HEK293 (cell line): Measurements from ENCODE around the gene SCN7A.

ENCODE experiments used
- CTCF ChIA-PET: fragments of 350-600 bp; formaldehyde crosslinking; extraction: SDS; loops from one replicate; lab custom pipeline; 2021; ENCODE audit warnings: antibody characterized with exemption; lab: Yijun Ruan, JAX
- POLR2A ChIA-PET: fragments of 300-600 bp; formaldehyde crosslinking; extraction: SDS; loops from one replicate; lab custom pipeline; 2020; ENCODE audit warnings: antibody characterized with exemption, inconsistent platforms; lab: Yijun Ruan, JAX
- H3K27ac ChIP-seq: fragments of 200-500 bp; sonication (Bioruptor generic); 2 replicates; pipeline ENCODE4 v1.5.1; 2014; ENCODE audit warnings: low read depth, low read length, control low read depth, inconsistent platforms; ENCODE audit errors: extremely low read depth
- H3K36me3 ChIP-seq, 2 experiments: fragments of 200-500 bp in 1 of 2; sonication (Bioruptor generic) in 1 of 2; 1 replicate in 1 of 2; 2 replicates in 1 of 2; pipeline ENCODE4 v1.5.1; 2014 to 2017; ENCODE audit warnings: inconsistent platforms in 2 of 2, low read length in 2 of 2; ENCODE audit not compliant: control insufficient read depth in 2 of 2, insufficient read depth in 1 of 2
- H3K4me1 ChIP-seq: fragments of 200-500 bp; sonication (Bioruptor generic); 2 replicates; pipeline ENCODE4 v1.5.1; 2014; ENCODE audit warnings: mild to moderate bottlenecking, low read length, inconsistent platforms; ENCODE audit not compliant: control insufficient read depth, insufficient read depth
- H3K4me3 ChIP-seq: 2 replicates; pipeline ENCODE4 v1.5.1; 2011; ENCODE audit warnings: low read depth, mild to moderate bottlenecking, control low read depth, low read length, moderate library complexity
- H3K9me3 ChIP-seq: fragments of 200-500 bp; sonication (Bioruptor generic); 2 replicates; pipeline ENCODE4 v1.5.1; 2014; ENCODE audit warnings: low read depth, low read length, inconsistent platforms; ENCODE audit not compliant: control insufficient read depth, insufficient read depth
- PRDM1 ChIP-seq: fragments of 450-650 bp; formaldehyde crosslinking; IDR thresholded peaks from 2 replicates; pipeline ENCODE4; 2016; ENCODE audit warnings: missing biosample characterization, missing genetic modification characterization
- SCRT2 ChIP-seq: fragments of 450-650 bp; formaldehyde crosslinking; IDR thresholded peaks from 2 replicates; pipeline ENCODE4 v1.5.1; 2016; ENCODE audit warnings: missing biosample characterization, missing genetic modification characterization
- TCF7L2 ChIP-seq: IDR thresholded peaks from 2 replicates; pipeline ENCODE4 v1.6.1; 2011; ENCODE audit warnings: low read depth, mild to moderate bottlenecking, inconsistent platforms, low read length, moderate library complexity, borderline replicate concordance
- ZBTB48 ChIP-seq: fragments of 450-650 bp; formaldehyde crosslinking; IDR thresholded peaks from 2 replicates; pipeline ENCODE4 v1.5.1; 2016; ENCODE audit warnings: missing biosample characterization, missing genetic modification characterization
- ZBTB6 ChIP-seq: fragments of 450-650 bp; formaldehyde crosslinking; IDR thresholded peaks from 2 replicates; pipeline ENCODE4 v1.5.1; 2017; ENCODE audit warnings: missing biosample characterization, missing genetic modification characterization
- ZFHX2 ChIP-seq: fragments of 450-650 bp; formaldehyde crosslinking; conservative IDR thresholded peaks from 2 replicates; pipeline ENCODE4 v1.5.1; 2016; ENCODE audit warnings: missing biosample characterization, missing genetic modification characterization
- ZNF121 ChIP-seq: fragments of 450-650 bp; formaldehyde crosslinking; IDR thresholded peaks from 2 replicates; pipeline ENCODE4 v1.5.1; 2016; ENCODE audit warnings: missing biosample characterization, missing genetic modification characterization
- ZNF133 ChIP-seq: fragments of 450-650 bp; formaldehyde crosslinking; IDR thresholded peaks from 2 replicates; pipeline ENCODE4 v1.5.1; 2016; ENCODE audit warnings: missing biosample characterization, missing genetic modification characterization
- ZNF157 ChIP-seq: fragments of 450-650 bp; formaldehyde crosslinking; IDR thresholded peaks from 2 replicates; pipeline ENCODE4 v1.5.1; 2016; ENCODE audit warnings: missing biosample characterization, missing genetic modification characterization
- ZNF302 ChIP-seq: fragments of 450-650 bp; formaldehyde crosslinking; IDR thresholded peaks from 2 replicates; pipeline ENCODE4 v1.5.1; 2016; ENCODE audit warnings: missing biosample characterization, missing genetic modification characterization, low read depth
- ZNF544 ChIP-seq: fragments of 450-650 bp; formaldehyde crosslinking; IDR thresholded peaks from 2 replicates; pipeline ENCODE4 v1.5.0; 2017; ENCODE audit warnings: missing biosample characterization, missing genetic modification characterization
- ZNF660 ChIP-seq: fragments of 450-650 bp; IDR thresholded peaks from 2 replicates; pipeline ENCODE4 v1.5.1; 2018; ENCODE audit warnings: missing biosample characterization, mild to moderate bottlenecking, missing genetic modification characterization
- ZNF677 ChIP-seq: fragments of 450-650 bp; IDR thresholded peaks from 2 replicates; pipeline ENCODE4 v1.5.0; 2018; ENCODE audit warnings: missing biosample characterization, mild to moderate bottlenecking, missing genetic modification characterization, moderate library complexity
- ZNF707 ChIP-seq: fragments of 450-650 bp; formaldehyde crosslinking; IDR thresholded peaks from 2 replicates; pipeline ENCODE4 v1.5.1; 2016; ENCODE audit warnings: missing biosample characterization, missing genetic modification characterization
- ZNF777 ChIP-seq: fragments of 450-650 bp; formaldehyde crosslinking; IDR thresholded peaks from 2 replicates; pipeline ENCODE4 v1.5.1; 2017; ENCODE audit warnings: missing biosample characterization, missing genetic modification characterization, borderline replicate concordance
- ZNF785 ChIP-seq: fragments of 450-650 bp; formaldehyde crosslinking; IDR thresholded peaks from 2 replicates; pipeline ENCODE4 v1.5.1; 2016; ENCODE audit warnings: missing biosample characterization, missing genetic modification characterization
- TF ChIP-seq, protein P1 (sequence below): fragments of 450-650 bp; formaldehyde crosslinking; IDR thresholded peaks from 2 replicates; pipeline ENCODE4 v1.5.1; 2016; ENCODE audit warnings: missing biosample characterization, missing genetic modification characterization, borderline replicate concordance
- TF ChIP-seq, protein P2 (sequence below): fragments of 450-650 bp; formaldehyde crosslinking; IDR thresholded peaks from 2 replicates; pipeline ENCODE4; 2016; ENCODE audit warnings: missing biosample characterization, missing genetic modification characterization
- TF ChIP-seq, protein P3 (sequence below): fragments of 450-650 bp; formaldehyde crosslinking; IDR thresholded peaks from 2 replicates; pipeline ENCODE4 v1.5.1; 2017; ENCODE audit warnings: missing biosample characterization, missing genetic modification characterization

The SCN7A gene

DNA sequence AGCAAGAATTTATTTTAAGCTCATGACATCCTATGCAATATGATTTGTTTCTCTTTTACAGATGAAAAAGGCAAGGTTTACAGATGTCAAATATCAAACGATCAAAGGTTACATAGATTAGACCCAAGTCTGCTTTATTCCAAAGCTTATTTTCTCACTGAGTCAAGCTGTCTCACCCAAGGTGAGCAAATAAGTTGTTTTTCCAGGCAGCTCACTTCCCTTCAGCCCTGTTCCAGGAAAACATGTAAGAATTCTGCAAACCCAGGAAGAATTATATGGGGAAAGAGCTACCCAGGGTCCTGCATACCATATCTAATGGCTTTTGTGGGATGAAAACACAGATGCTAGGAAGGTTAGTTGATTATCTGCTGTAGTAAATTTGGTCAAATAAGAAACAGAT is 60.6 kb downstream of the SCN7A start:
- no peaks in the 10 kb centered on the region for H3K9me3 ChIP-seq
- no peak overlapping the region for H3K4me3 ChIP-seq
- CTCF ChIA-PET: interaction anchor here (1.1 kb wide), 1 partner anchor 13 kb away, joined by 3 read pairs; no protein-coding TSS in a partner anchor
- H3K36me3 ChIP-seq: no peaks in the 10 kb centered on the region
- no peaks in the 10 kb centered on the region for H3K4me1 ChIP-seq
- no peak overlapping the region for H3K27ac ChIP-seq
- POLR2A ChIA-PET: no interaction called here
- TF ChIP-seq ZNF660 (tag by site-specific recombination) (no peak), ZFHX2 (tag by site-specific recombination) (no peak), ZNF785 (no peak), ZNF121 (tag by site-specific recombination) (no peak), ZBTB6 (tag by site-specific recombination) (no peak), ZNF777 (no peak), ZNF707 (no peak), ZNF544 (tag by site-specific recombination) (no peak), ZNF677 (tag by site-specific recombination) (no peak), ZNF133 (tag by site-specific recombination) (no peak), TCF7L2 (no peak), ZNF302 (no peak), ZNF157 (tag by site-specific recombination) (no peak), PRDM1 (no peak), SCRT2 (tag by site-specific recombination) (no peak), ZBTB48 (tag by site-specific recombination) (no peak)
- TF ChIP-seq, protein P1, sequence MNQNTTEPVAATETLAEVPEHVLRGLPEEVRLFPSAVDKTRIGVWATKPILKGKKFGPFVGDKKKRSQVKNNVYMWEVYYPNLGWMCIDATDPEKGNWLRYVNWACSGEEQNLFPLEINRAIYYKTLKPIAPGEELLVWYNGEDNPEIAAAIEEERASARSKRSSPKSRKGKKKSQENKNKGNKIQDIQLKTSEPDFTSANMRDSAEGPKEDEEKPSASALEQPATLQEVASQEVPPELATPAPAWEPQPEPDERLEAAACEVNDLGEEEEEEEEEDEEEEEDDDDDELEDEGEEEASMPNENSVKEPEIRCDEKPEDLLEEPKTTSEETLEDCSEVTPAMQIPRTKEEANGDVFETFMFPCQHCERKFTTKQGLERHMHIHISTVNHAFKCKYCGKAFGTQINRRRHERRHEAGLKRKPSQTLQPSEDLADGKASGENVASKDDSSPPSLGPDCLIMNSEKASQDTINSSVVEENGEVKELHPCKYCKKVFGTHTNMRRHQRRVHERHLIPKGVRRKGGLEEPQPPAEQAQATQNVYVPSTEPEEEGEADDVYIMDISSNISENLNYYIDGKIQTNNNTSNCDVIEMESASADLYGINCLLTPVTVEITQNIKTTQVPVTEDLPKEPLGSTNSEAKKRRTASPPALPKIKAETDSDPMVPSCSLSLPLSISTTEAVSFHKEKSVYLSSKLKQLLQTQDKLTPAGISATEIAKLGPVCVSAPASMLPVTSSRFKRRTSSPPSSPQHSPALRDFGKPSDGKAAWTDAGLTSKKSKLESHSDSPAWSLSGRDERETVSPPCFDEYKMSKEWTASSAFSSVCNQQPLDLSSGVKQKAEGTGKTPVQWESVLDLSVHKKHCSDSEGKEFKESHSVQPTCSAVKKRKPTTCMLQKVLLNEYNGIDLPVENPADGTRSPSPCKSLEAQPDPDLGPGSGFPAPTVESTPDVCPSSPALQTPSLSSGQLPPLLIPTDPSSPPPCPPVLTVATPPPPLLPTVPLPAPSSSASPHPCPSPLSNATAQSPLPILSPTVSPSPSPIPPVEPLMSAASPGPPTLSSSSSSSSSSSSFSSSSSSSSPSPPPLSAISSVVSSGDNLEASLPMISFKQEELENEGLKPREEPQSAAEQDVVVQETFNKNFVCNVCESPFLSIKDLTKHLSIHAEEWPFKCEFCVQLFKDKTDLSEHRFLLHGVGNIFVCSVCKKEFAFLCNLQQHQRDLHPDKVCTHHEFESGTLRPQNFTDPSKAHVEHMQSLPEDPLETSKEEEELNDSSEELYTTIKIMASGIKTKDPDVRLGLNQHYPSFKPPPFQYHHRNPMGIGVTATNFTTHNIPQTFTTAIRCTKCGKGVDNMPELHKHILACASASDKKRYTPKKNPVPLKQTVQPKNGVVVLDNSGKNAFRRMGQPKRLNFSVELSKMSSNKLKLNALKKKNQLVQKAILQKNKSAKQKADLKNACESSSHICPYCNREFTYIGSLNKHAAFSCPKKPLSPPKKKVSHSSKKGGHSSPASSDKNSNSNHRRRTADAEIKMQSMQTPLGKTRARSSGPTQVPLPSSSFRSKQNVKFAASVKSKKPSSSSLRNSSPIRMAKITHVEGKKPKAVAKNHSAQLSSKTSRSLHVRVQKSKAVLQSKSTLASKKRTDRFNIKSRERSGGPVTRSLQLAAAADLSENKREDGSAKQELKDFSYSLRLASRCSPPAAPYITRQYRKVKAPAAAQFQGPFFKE (tag by site-specific recombination): no peak
- TF ChIP-seq, protein P2, sequence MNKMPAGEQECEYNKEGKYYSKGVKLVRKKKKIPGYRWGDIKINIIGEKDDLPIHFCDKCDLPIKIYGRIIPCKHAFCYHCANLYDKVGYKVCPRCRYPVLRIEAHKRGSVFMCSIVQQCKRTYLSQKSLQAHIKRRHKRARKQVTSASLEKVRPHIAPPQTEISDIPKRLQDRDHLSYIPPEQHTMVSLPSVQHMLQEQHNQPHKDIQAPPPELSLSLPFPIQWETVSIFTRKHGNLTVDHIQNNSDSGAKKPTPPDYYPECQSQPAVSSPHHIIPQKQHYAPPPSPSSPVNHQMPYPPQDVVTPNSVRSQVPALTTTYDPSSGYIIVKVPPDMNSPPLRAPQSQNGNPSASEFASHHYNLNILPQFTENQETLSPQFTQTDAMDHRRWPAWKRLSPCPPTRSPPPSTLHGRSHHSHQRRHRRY (tag by site-specific recombination): no peak
- TF ChIP-seq, protein P3, sequence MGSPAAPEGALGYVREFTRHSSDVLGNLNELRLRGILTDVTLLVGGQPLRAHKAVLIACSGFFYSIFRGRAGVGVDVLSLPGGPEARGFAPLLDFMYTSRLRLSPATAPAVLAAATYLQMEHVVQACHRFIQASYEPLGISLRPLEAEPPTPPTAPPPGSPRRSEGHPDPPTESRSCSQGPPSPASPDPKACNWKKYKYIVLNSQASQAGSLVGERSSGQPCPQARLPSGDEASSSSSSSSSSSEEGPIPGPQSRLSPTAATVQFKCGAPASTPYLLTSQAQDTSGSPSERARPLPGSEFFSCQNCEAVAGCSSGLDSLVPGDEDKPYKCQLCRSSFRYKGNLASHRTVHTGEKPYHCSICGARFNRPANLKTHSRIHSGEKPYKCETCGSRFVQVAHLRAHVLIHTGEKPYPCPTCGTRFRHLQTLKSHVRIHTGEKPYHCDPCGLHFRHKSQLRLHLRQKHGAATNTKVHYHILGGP (tag by site-specific recombination): no peak
